Thyroid gland (tissue), 4 donors: Measurements from ENCODE around the gene TRAPPC2. TPM values are rescaled to one million over a fixed set of nuclear protein-coding genes. Genes with fewer than 3 reads are reported as not detected.
"Not testable (repeated sequence)": the region's sequence is repeated elsewhere in the genome, so short reads cannot be mapped to it uniquely, and the experiment has no call there.

Source experiments
- DNase-seq, 2 donors: peaks; one replicate each; pipeline ENCODE4 v3.0.0-alpha.2; 2019
- H3K27ac ChIP-seq, 3 donors: fragments of 200-600 bp; sonication (generic); 1 replicate in 2 of 3; 2 replicates in 1 of 3; pipeline ENCODE4 v1.5.1; 2016 to 2019; ENCODE audit warnings: mild to moderate bottlenecking in 1 of 3, moderate library complexity in 1 of 3
- H3K27me3 ChIP-seq: fragments of 200-600 bp; sonication (generic); one replicate; pipeline ENCODE4 v1.5.1; 2019
- H3K36me3 ChIP-seq, 2 donors: fragments of 200-600 bp; sonication (generic); one replicate each; pipeline ENCODE4 v1.5.1; 2016 to 2019
- H3K4me1 ChIP-seq, 2 donors: fragments of 200-600 bp; sonication (generic); one replicate each; pipeline ENCODE4 v1.5.1; 2017 to 2019
- H3K4me3 ChIP-seq, 3 donors: fragments of 200-600 bp; sonication (generic); replicated peaks in 1 of 3; 1 replicate in 2 of 3; 2 replicates in 1 of 3; pipeline ENCODE4 v1.5.1; 2016; ENCODE audit warnings: mild to moderate bottlenecking in 1 of 3
- H3K9me3 ChIP-seq: fragments of 200-600 bp; sonication (generic); one replicate; pipeline ENCODE4 v1.5.1; 2017
- CTCF ChIP-seq, 6 experiments: fragments of 200-600 bp in 3 of 6; fragments of 450-650 bp in 3 of 6; sonication (generic) in 3 of 6; IDR thresholded peaks; one replicate each; pipeline ENCODE4 v1.5.1; 2016 to 2019; ENCODE audit warnings: antibody characterized with exemption in 6 of 6, mild to moderate bottlenecking in 2 of 6, inconsistent platforms in 1 of 6, moderate library complexity in 1 of 6
- POLR2A ChIP-seq, 2 donors: fragments of 450-650 bp; IDR thresholded peaks; one replicate each; pipeline ENCODE4 v1.6.1; 2017; ENCODE audit warnings: antibody characterized with exemption in 2 of 2, mild to moderate bottlenecking in 2 of 2, moderate library complexity in 1 of 2
- WGBS, 2 donors: methylation state at CpG; one replicate each; pipeline ENCODE4 v1.1.5; 2017; 5-methylcytosine and 5-hydroxymethylcytosine counted together
- intact Hi-C: fragments of 100-400 bp; cut with DNase I; formaldehyde crosslinking; loops from one replicate; pipeline ENCODE4 v1.15.1; 2023
- total RNA-seq, 4 donors: library from RNA; depleted of rRNA; stranded (reverse); fragments of >200 nt; gene quantifications; one replicate each; pipeline ENCODE4 v1.2.3, GENCODE V29; 2016

The TRAPPC2 gene
- total RNA-seq, 4 donors from 2014 or later, result 18.9 to 27.7 (median 22.1) TPM

GRCh38 chrX:13685126-13685763, 49.2 kb downstream of the TRAPPC2 start:
- Histone ChIP-seq H3K36me3 (no peaks in the 10 kb centered on the region), H3K4me1 (peaks cover 0 to 4% of the 10 kb centered on the region in 2 donors), H3K27ac (no peak overlapping the region), H3K9me3 (no peaks in the 10 kb centered on the region), H3K4me3 (no peak overlapping the region), H3K27me3 (no peaks in the 10 kb centered on the region)
- intact Hi-C loops, result no loop called here
- DNase-seq, result no peak
- TF ChIP-seq POLR2A (IDR thresholded peaks at IDR 0.05) (no peak), CTCF (IDR thresholded peaks at IDR 0.05) (no peak)
- 42 to 59% methylated on average over 3 of the region's 3 CpGs for whole genome bisulfite sequencing, 2 donors

- no peak for DNase-seq
- intact Hi-C loops, result no loop called here
- H3K4me1 ChIP-seq, result peaks cover 0 to 4% of the 10 kb centered on the region in 2 donors
- no peaks in the 10 kb centered on the region for H3K9me3 ChIP-seq
- H3K36me3 ChIP-seq, result no peaks in the 10 kb centered on the region
- H3K4me3 ChIP-seq, result no peak overlapping the region
- TF ChIP-seq CTCF (IDR thresholded peaks at IDR 0.05) (no peak), POLR2A (IDR thresholded peaks at IDR 0.05) (no peak)
- no peak overlapping the region for H3K27ac ChIP-seq
- WGBS, 2 donors, result 89 to 96% methylated on average over 4 of the region's 4 CpGs
- H3K27me3 ChIP-seq, result no peaks in the 10 kb centered on the region
These were observed 50.1 kb downstream of the TRAPPC2 start for GRCh38 chrX:13684361-13684760.

- Histone ChIP-seq H3K9me3 (no peaks in the 10 kb centered on the region), H3K36me3 (no peaks in the 10 kb centered on the region), H3K4me1 (no peaks in the 10 kb centered on the region), H3K27ac (no peak overlapping the region), H3K4me3 (no peak overlapping the region), H3K27me3 (no peaks in the 10 kb centered on the region)
- intact Hi-C loops, result no loop called here
- no peak for TF ChIP-seq POLR2A (IDR thresholded peaks at IDR 0.05)
- TF ChIP-seq CTCF (IDR thresholded peaks at IDR 0.05), result no peak
- DNase-seq, result no peak
- WGBS, 2 donors, result 84 to 94% methylated on average over 7 of the region's 7 CpGs
These were observed 52.8 kb downstream of the TRAPPC2 start for GRCh38 chrX:13681595-13681994.

GRCh38 chrX:13679700-13680099, 54.7 kb downstream of the TRAPPC2 start:
- H3K4me3 ChIP-seq, H3K36me3 ChIP-seq, intact Hi-C loops, H3K27ac ChIP-seq, H3K4me1 ChIP-seq, DNase-seq, H3K27me3 ChIP-seq, H3K9me3 ChIP-seq: not testable (repeated sequence)
- WGBS, 2 donors, result 97 to 98% methylated on average over 3 of the region's 4 CpGs

- Histone ChIP-seq H3K36me3 (no peaks in the 10 kb centered on the region), H3K4me3 (no peak overlapping the region)
- intact Hi-C loops, result no loop called here
These were observed 57.5 kb downstream of the TRAPPC2 start for GRCh38 chrX:13676885-13677284.

More at GRCh38 chrX:13676885-13677284, 57.5 kb downstream of the TRAPPC2 start:
- Histone ChIP-seq H3K9me3 (no peaks in the 10 kb centered on the region), H3K27me3 (no peaks in the 10 kb centered on the region), H3K27ac (no peak overlapping the region), H3K4me1 (no peaks in the 10 kb centered on the region)
- no peak for TF ChIP-seq CTCF (IDR thresholded peaks at IDR 0.05)
- TF ChIP-seq POLR2A (IDR thresholded peaks at IDR 0.05), result no peak
- DNase-seq, result no peak
